GM19240 (cell line): Measurements from ENCODE around the gene DUS2.
"Not testable (repeated sequence)": the region's sequence is repeated elsewhere in the genome, so short reads cannot be mapped to it uniquely, and the experiment has no call there.

Experiments
- DNase-seq: peaks from one replicate; pipeline ENCODE4 v3.0.0; 2011; ENCODE audit warnings: low spot score; ENCODE audit not compliant: insufficient read length

Gene DUS2

GRCh38 chr16:68022728-68023537, at the start of gene DUS2, which contains the start of gene DDX28:
Gene DUS2, plus strand, starts transcription at chr16:68023284. Its CDS starts 14,740 bp downstream, at chr16:68038024.
Gene DDX28, minus strand, starts transcription at chr16:68023232. Its CDS starts 30 bp downstream, at chr16:68023202.
- peak; percentile 62 for DNase-seq

- no peak for DNase-seq
Measured at GRCh38 chr16:67975321-67976105, 47.6 kb upstream of the DUS2 start.

GRCh38 chr16:67976205-67976604, 46.9 kb upstream of the DUS2 start:
- DNase-seq, result no peak

- no peak for DNase-seq
Measured at GRCh38 chr16:67977005-67977404, 46.1 kb upstream of the DUS2 start.

- DNase-seq, result no peak
Measured at GRCh38 chr16:67977469-67978227, 45.4 kb upstream of the DUS2 start.

GRCh38 chr16:67979955-67980678, 43.0 kb upstream of the DUS2 start, which contains the start of gene DPEP3:
Gene DPEP3, minus strand, starts transcription at chr16:67980499. Its CDS starts 119 bp downstream, at chr16:67980380.
- DNase-seq, result no peak

GRCh38 chr16:67982011-67982696, 40.9 kb upstream of the DUS2 start:
- DNase-seq, result no peak

- DNase-seq, result no peak
Measured at GRCh38 chr16:67986949-67987348, 36.1 kb upstream of the DUS2 start.

GRCh38 chr16:67987460-67988160, 35.5 kb upstream of the DUS2 start:
- no peak for DNase-seq

GRCh38 chr16:67988675-67989074, 34.4 kb upstream of the DUS2 start:
- no peak for DNase-seq

GRCh38 chr16:67989322-67990017, 33.6 kb upstream of the DUS2 start:
- DNase-seq, result no peak

GRCh38 chr16:67990018-67990386, 33.1 kb upstream of the DUS2 start:
- DNase-seq, result no peak

- DNase-seq, result no peak
Measured at GRCh38 chr16:67992661-67993206, 30.4 kb upstream of the DUS2 start.

- peak; percentile 82 for DNase-seq
Measured at GRCh38 chr16:67993207-67994039, 29.7 kb upstream of the DUS2 start.

- DNase-seq, result not testable (repeated sequence)
Measured at GRCh38 chr16:67994040-67994408, 29.1 kb upstream of the DUS2 start.

- DNase-seq, result no peak
Measured at GRCh38 chr16:67995423-67995822, 27.7 kb upstream of the DUS2 start.

GRCh38 chr16:67996666-67997065, 26.4 kb upstream of the DUS2 start:
- DNase-seq, result no peak

- not testable (repeated sequence) for DNase-seq
Measured at GRCh38 chr16:67998231-67998778, 24.8 kb upstream of the DUS2 start.
